ENCODE data around the gene IFITM1. TPM values are rescaled to one million over a fixed set of nuclear protein-coding genes. Genes with fewer than 3 reads are reported as not detected.
A peak's percentile ranks its signal among the peaks of the same experiment; 100 is the strongest.

IFITM1 gene
- total and polyA plus RNA-seq, 9 of the 15 experiments (the other 6 are each of a cell fraction or from before 2014, with no cell fraction given) = 691 to 5,579 (median 974) TPM

- TF ChIP-seq FOXA1 (IDR thresholded peaks at IDR 0.05; ENCODE audit: borderline replicate concordance) (no peak), ZKSCAN8 (CRISPR knock-in tag; IDR thresholded peaks at IDR 0.05) (no peak), HDAC8 (tag; IDR thresholded peaks at IDR 0.05) (no peak), ZNF444 (CRISPR knock-in tag; IDR thresholded peaks at IDR 0.05) (no peak), NBN (IDR thresholded peaks at IDR 0.05; ENCODE audit: low read depth) (no peak; the same call in 1 of the 2 replicates), ARID4B (CRISPR knock-in tag; IDR thresholded peaks at IDR 0.05) (peak; percentile 38; the same call in 1 of the 2 replicates), CTCFL (IDR thresholded peaks at IDR 0.05; ENCODE audit: borderline replicate concordance, insufficient read depth, low read depth, low read length, poor library complexity, severe bottlenecking) (no peak), SRSF7 (optimal IDR thresholded peaks at IDR 0.05; ENCODE audit: low read depth, low read length) (no peak), ZEB2 (IDR thresholded peaks at IDR 0.05) (no peak), CBFA2T2 (conservative IDR thresholded peaks at IDR 0.05) (no peak), CHAMP1 (IDR thresholded peaks at IDR 0.05) (no peak), DNMT1 (IDR thresholded peaks at IDR 0.05) (no peak), SPI1 (IDR thresholded peaks at IDR 0.05; ENCODE audit: borderline replicate concordance, low read depth, low read length) (no peak), TCF7 (IDR thresholded peaks at IDR 0.05; ENCODE audit: borderline replicate concordance) (peak; percentile 95; the same call in 1 of the 2 replicates), ZNF263 (CRISPR knock-in tag; IDR thresholded peaks at IDR 0.05; ENCODE audit: borderline replicate concordance) (no peak), RBFOX2 (IDR thresholded peaks at IDR 0.05; ENCODE audit: low read depth, low read length) (peak; percentile 41; the same call in 1 of the 2 replicates), RBM34 (IDR thresholded peaks at IDR 0.05; ENCODE audit: borderline replicate concordance, insufficient read depth, low read length) (no peak), PHTF2 (CRISPR knock-in tag; IDR thresholded peaks at IDR 0.05) (no peak), ZNF41 (CRISPR knock-in tag; conservative IDR thresholded peaks at IDR 0.05) (no peak), ZNF589 (CRISPR knock-in tag; IDR thresholded peaks at IDR 0.05; ENCODE audit: low read depth) (no peak)
Measured at GRCh38 chr11:297586-298405, 16.0 kb upstream of the IFITM1 start (continued).

Data from K562 (cell line).